ENCODE measurements around the gene CHIT1. TPM values are rescaled to one million over a fixed set of nuclear protein-coding genes. Genes with fewer than 3 reads are reported as not detected.
"Not testable (repeated sequence)": the region's sequence is repeated elsewhere in the genome, so short reads cannot be mapped to it uniquely, and the experiment has no call there.

Gene CHIT1
- total RNA-seq, 1 experiment from 2014 or later, result not detected

GRCh38 chr1:203239081-203239480 is 9.6 kb upstream of the CHIT1 start:
- in situ Hi-C loops (cut with HindIII; ENCODE audit: low pct_unique_long_range_greater_than_20kb, low sequenced_read_pairs), result no loop called here
- ATAC-seq, result no peak
- H3K4me3 ChIP-seq (ENCODE audit: low read depth in 2 of 2, low read length in 2 of 2), result no peak overlapping the region
- intact Hi-C loops (cut with micrococcal nuclease; ENCODE audit: unreplicated experiment), result no loop called here
- H3K27ac ChIP-seq (ENCODE audit: low read length), result no peak overlapping the region
- ChIA-PET POLR2A (no interaction called here), CTCF (interaction anchor here (0.6 kb wide), 1 partner anchor 307 kb away, joined by 3 read pairs; no protein-coding TSS in a partner anchor)
- peaks cover 6% of the 10 kb centered on the region; the same call in 1 of the 2 replicates for H3K9me3 ChIP-seq (ENCODE audit: control insufficient read depth, insufficient read depth, low read depth, low read length)
- H3K27me3 ChIP-seq (ENCODE audit: control insufficient read depth, insufficient read depth, low read length), result peaks cover 14% of the 10 kb centered on the region; the same call in 1 of the 2 replicates
- no peaks in the 10 kb centered on the region for H3K4me1 ChIP-seq (ENCODE audit: control insufficient read depth, insufficient read depth, low read length)
- DNase-seq (ENCODE audit: low read depth, low spot score), result no peak
- no peaks in the 10 kb centered on the region for H3K36me3 ChIP-seq (ENCODE audit: control insufficient read depth, insufficient read depth, low read length)
- TF ChIP-seq TCF7L2 (IDR thresholded peaks at IDR 0.05; ENCODE audit: low read depth, low read length) (no peak), CTCF (IDR thresholded peaks at IDR 0.05) (no peak), REST (IDR thresholded peaks at IDR 0.05; ENCODE audit: insufficient read depth in 1 of 2, low read depth in 2 of 2, low read length in 1 of 2) (no peak), POLR2AphosphoS5 (IDR thresholded peaks at IDR 0.05; ENCODE audit: low read depth, low read length) (no peak)
- BruUV-seq (replicated peaks), result no TSS peak

GRCh38 chr1:203238535-203238934 is 9.1 kb upstream of the CHIT1 start:
- no peaks in the 10 kb centered on the region for H3K36me3 ChIP-seq (ENCODE audit: control insufficient read depth, insufficient read depth, low read length)
- ATAC-seq (no peak), DNase-seq (ENCODE audit: low read depth, low spot score) (no peak)
- in situ Hi-C loops (cut with HindIII; ENCODE audit: low pct_unique_long_range_greater_than_20kb, low sequenced_read_pairs) (no loop called here), intact Hi-C loops (cut with micrococcal nuclease; ENCODE audit: unreplicated experiment) (no loop called here)
- H3K27ac ChIP-seq (ENCODE audit: low read length), result no peak overlapping the region
- POLR2A ChIA-PET, result no interaction called here
- no peak for TF ChIP-seq CTCF (IDR thresholded peaks at IDR 0.05)
- TF ChIP-seq REST (IDR thresholded peaks at IDR 0.05; ENCODE audit: insufficient read depth in 1 of 2, low read depth in 2 of 2, low read length in 1 of 2), result no peak
- TF ChIP-seq SIN3A (IDR thresholded peaks at IDR 0.05; ENCODE audit: borderline replicate concordance, insufficient read depth, low read depth, low read length), result no peak
- TF ChIP-seq POLR2AphosphoS5 (IDR thresholded peaks at IDR 0.05; ENCODE audit: low read depth, low read length), result no peak
- no peak for TF ChIP-seq TCF7L2 (IDR thresholded peaks at IDR 0.05; ENCODE audit: low read depth, low read length)
- H3K4me1 ChIP-seq (ENCODE audit: control insufficient read depth, insufficient read depth, low read length), result no peaks in the 10 kb centered on the region
- BruUV-seq (replicated peaks), result no TSS peak
- H3K27me3 ChIP-seq (ENCODE audit: control insufficient read depth, insufficient read depth, low read length), result peaks cover 11% of the 10 kb centered on the region
- no peak overlapping the region for H3K4me3 ChIP-seq (ENCODE audit: low read depth in 2 of 2, low read length in 2 of 2)
- peaks cover 6% of the 10 kb centered on the region; the same call in 1 of the 2 replicates for H3K9me3 ChIP-seq (ENCODE audit: control insufficient read depth, insufficient read depth, low read depth, low read length)
- CTCF ChIA-PET, result interaction anchor here (0.6 kb wide), 1 partner anchor 308 kb away, joined by 3 read pairs; no protein-coding TSS in a partner anchor

- H3K27me3 ChIP-seq (ENCODE audit: control insufficient read depth, insufficient read depth, low read length); H3K4me3 ChIP-seq (ENCODE audit: low read depth in 2 of 2, low read length in 2 of 2); BruUV-seq (replicated peaks); DNase-seq (ENCODE audit: low read depth, low spot score); ATAC-seq; POLR2A ChIA-PET; intact Hi-C loops (cut with micrococcal nuclease; ENCODE audit: unreplicated experiment); H3K36me3 ChIP-seq (ENCODE audit: control insufficient read depth, insufficient read depth, low read length); CTCF ChIA-PET; H3K9me3 ChIP-seq (ENCODE audit: control insufficient read depth, insufficient read depth, low read depth, low read length); H3K4me1 ChIP-seq (ENCODE audit: control insufficient read depth, insufficient read depth, low read length); in situ Hi-C loops (cut with HindIII; ENCODE audit: low pct_unique_long_range_greater_than_20kb, low sequenced_read_pairs); H3K27ac ChIP-seq (ENCODE audit: low read length): not testable (repeated sequence)
Observed at GRCh38 chr1:203234901-203235300, 5.4 kb upstream of the CHIT1 start.

All from Panc1 (cell line).